HG02970 (cell line): ENCODE measurements around the gene AGRN.
"Not testable (repeated sequence)": the region's sequence is repeated elsewhere in the genome, so short reads cannot be mapped to it uniquely, and the experiment has no call there.

Experiments used
- ATAC-seq: cut with Tn5 transposase; IDR thresholded peaks from one replicate; pipeline ENCODE4 v1.9.1; 2021; ENCODE audit warnings: mild to moderate bottlenecking, moderate library complexity, moderate number of reproducible peaks; ENCODE audit not compliant: unreplicated experiment, low FRiP score

Gene AGRN

GRCh38 chr1:1088029-1088800, 68.3 kb downstream of the AGRN start:
- ATAC-seq = no peak

GRCh38 chr1:1088801-1089680, 69.1 kb downstream of the AGRN start:
- no peak for ATAC-seq

DNA sequence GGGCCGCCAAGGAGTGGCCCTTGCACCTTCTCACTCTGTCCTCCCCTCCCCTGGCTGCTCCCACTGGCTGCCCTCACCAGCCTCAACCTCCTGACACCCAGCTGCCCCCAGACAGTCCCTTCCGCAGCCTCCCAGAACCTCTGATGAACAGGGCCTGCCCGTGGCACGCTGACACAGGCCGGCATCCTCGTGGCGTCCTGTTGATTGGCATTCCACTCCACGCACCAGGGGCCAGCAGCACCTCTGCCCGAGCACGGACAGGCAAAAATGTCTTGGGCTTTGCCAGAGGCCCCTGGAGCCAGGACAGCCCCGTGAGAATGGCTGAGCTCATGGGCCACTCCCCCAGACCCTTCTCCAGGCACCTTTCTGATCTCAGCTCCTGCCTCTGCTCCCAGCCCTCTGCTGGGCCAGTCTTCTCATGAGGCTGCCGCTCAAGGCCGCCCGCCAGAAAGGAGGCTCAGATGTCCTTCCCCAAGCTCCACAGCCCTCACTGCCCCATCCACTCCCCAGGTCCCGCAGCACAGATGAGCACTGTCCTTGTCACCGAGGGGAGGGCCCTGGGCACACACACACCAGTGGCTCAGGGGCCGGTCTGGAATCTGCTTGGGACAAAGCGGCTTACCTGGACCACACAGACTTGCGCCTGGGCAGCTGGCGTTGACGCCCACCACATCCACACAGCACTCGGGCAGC, 70.0 kb downstream of the AGRN start:
- no peak for ATAC-seq

- no peak for ATAC-seq
Observed at GRCh38 chr1:1090424-1091343, 70.8 kb downstream of the AGRN start.

DNA sequence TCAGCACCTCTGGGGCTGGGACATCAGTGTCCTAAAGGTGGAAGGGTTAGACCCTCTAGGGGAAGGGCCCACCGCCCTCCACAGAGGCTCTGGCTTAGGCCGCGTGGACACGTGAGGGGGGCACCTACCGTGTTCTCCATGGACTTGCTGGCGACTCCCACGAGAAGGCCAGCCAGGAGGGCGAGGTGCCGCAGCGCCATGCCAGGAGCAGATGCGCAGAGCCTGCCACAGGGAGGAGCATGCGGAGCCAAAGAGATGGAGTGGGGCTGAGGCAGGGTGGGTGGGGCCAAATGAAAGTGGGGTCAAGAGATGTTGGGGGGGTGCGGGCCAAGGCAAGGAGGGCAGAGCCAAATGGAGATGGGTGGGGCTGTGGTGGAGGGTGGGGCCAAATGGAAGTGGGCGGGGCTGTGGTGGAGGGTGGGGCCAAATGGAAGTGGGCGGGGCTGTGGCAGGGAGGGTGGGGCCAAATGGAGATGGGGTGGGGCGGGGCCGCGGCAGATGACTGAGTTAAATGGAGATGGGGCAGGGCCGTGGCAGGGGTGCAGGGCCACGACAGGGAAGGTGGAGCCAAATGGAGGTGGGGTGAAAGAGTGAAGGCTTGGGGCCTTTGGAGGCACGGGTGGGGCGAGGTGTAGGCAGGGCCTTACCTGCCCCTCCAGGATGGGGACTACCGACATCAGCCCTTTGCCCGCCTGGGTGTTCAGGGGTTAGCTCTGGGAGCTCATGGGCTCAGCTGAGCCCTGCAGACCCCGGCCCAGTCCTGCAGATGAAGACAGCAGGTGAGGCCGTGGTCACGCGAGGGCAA, 71.6 kb downstream of the AGRN start:
- no peak for ATAC-seq

DNA sequence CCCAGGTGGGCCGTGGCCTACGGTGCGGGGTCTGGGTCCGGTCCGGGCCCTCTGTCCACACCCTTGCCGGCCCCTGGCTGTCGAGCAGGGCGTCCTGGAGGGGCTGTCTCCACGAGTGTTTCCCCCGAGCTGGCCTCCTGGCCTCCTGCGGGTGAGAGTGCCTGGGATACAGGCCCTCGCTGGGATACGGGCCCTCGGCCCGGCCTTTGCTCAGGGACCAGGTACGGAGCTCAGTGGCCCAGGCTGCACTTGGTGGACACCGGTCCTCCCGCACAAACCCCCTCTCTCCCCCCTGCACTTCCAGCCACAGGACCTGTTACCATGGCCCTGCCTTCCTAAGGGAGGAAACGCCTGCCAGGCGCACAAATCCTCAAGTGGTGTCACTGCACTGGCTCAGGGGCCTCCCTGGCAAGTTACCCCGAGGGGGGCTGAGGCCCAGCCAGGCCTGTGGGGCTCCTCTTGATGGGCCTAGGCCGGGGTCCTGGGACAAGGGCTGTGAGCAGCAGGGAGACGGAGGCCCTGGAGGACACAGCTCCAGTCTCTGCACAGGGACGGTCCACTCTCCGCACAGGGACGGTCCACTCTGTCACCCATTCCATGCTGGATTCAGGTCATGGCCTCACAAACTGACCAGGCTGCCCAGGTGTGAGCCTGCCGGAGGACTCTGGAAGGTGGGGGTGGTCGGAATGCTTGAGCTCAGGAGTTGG, 72.4 kb downstream of the AGRN start:
- ATAC-seq = no peak

GRCh38 chr1:1092894-1093609, 73.1 kb downstream of the AGRN start:
- ATAC-seq = no peak

DNA sequence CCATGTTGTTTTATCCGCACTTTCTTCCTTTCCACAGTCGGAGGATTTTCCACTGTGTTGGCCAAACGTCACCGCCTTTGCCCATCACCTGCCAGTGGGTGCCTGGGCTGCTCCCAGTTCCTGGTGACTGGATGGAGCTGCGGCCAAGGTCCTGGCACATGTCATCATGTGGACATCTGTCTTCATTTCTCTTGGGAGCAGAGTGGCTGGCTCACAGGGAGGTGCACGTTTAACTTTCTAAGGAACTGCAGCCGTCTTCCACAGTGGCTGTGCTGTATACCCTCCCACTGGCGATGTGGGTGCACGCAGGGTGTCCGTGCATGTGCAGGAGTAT, 73.7 kb downstream of the AGRN start:
- no peak for ATAC-seq

- ATAC-seq = no peak
Observed at GRCh38 chr1:1094981-1095380, 75.1 kb downstream of the AGRN start.

- ATAC-seq = not testable (repeated sequence)
Observed at GRCh38 chr1:1096136-1096535, 76.2 kb downstream of the AGRN start.

DNA sequence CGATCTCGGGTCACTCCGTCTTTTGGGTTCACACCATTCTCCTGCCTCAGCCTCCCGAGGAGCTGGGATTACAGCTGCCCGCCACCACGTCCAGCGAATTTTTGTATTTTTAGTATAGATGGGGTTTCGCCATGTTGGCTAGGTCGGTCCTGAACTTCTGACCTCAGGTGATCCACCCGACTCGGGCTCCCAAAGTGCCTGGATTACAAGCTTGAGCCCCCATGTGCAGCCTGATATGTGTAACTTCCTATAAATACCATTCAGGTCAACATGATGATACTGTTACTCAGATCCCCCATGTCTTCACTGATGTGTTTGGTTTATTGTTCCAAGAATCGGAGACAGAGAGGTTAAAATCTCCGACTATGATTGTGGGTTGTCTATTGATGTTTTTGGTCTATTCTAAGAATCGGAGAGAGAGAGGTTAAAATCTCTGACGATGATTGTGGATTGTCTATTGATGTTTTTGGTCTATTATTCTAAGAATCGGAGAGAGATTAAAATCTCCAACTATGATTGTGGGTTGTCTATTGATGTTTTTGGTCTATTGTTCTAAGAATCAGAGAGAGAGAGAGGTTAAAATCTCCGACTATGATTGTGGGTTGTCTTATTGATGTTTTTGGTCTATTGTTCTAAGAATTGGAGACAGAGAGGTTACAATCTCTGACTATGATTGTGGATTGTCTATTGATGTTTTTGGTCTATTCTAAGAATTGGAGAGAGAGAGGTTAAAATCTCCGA, 78.9 kb downstream of the AGRN start:
- ATAC-seq = no peak

DNA sequence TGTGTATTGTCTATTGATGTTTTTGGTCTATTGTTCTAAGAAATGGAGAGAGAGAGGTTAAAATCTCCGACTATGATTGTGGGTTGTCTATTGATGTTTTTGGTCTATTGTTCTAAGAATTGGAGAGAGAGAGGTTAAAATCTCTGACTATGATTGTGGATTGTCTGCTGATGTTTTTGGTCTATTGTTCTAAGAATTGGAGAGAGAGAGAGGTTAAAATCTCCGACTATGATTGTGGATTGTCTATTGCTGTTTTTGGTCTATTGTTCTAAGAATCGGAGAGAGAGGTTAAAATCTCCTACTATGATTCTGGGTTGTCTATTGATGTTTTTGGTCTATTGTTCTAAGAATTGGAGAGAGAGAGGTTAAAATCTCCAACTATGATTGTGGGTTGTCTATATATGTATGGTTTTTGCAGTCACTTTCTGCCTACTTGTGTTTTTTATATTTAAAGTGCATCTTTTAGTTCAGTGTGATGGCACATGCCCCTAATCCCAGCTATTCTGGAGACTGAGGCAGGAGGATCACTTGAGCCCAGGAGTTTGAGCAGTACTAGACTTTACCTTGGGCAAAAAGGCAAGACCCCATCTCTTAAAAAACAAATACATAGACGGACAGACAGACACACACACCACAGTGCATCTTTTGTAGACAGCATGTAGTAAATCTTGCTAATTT, 79.7 kb downstream of the AGRN start:
- no peak for ATAC-seq

GRCh38 chr1:1100296-1100695, 80.4 kb downstream of the AGRN start:
- no peak for ATAC-seq

- no peak for ATAC-seq
Observed at GRCh38 chr1:1101503-1101902, 81.6 kb downstream of the AGRN start.

- not testable (repeated sequence) for ATAC-seq
Observed at GRCh38 chr1:1104152-1104551, 84.2 kb downstream of the AGRN start.
